IPS-18a (cell line): Measurements from ENCODE around the gene TBRG1.

ENCODE experiments used
- H3K27ac ChIP-seq: one replicate; pipeline ENCODE4 v1.5.1; 2013; ENCODE audit warnings: low read length
- H3K27me3 ChIP-seq: one replicate; pipeline ENCODE4 v1.6.1; 2013; ENCODE audit warnings: mild to moderate bottlenecking, low read length; ENCODE audit not compliant: control insufficient read depth, insufficient read depth
- H3K36me3 ChIP-seq: one replicate; pipeline ENCODE4 v1.6.1; 2013; ENCODE audit warnings: low read depth, low read length; ENCODE audit not compliant: control insufficient read depth
- H3K4me1 ChIP-seq: one replicate; pipeline ENCODE4 v1.6.1; 2013; ENCODE audit warnings: low read depth, low read length; ENCODE audit not compliant: control insufficient read depth
- H3K4me3 ChIP-seq: one replicate; pipeline ENCODE4 v1.5.1; 2013; ENCODE audit warnings: low read length
- H3K9ac ChIP-seq: one replicate; pipeline ENCODE4 v1.6.1; 2013; ENCODE audit warnings: mild to moderate bottlenecking, low read length, moderate library complexity
- H3K9me3 ChIP-seq: one replicate; pipeline ENCODE4 v1.6.1; 2013; ENCODE audit warnings: low read depth, low read length; ENCODE audit not compliant: control insufficient read depth

TBRG1 gene

DNA sequence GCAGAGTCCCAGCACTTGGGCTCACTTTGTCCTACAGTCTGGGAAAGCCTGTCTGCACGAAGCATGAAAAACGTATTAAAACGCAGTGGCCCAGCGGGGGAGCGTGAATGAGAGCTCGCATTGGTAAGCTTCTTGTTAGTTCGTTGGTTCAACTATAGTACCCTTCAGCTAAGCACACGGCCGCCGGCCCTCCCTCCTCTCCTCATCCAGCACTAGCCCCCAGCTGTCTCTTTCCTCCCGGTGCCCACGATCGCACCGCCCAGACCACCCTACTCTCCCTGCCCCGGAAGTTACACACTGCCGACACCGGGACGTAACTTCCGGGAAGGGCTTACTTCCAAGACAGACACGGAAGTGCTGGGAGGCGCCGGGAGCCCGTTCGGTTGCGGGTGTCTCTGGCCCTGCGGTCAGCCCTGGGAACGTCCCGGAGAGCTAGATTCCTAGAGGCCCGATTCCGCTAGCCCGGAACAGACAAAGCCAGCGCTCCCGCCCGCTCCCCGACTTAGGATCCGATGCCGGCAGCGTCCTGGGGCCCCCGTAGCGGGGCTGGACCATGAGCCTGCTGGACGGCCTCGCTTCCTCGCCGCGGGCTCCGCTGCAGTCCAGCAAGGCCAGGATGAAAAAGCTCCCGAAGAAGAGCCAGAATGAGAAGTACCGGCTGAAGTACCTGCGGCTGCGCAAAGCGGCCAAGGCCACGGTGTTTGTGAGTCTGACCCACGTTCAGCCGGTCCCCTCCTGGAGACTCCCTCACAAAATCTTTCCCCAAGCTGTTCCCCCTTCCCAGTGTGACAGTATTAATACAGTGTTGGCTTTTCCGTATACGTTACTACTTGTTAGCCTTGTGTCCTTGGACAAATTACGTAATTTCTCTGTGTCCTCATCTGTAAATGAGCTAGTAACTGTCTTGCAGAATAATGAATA is at the start of gene TBRG1:
TSS of gene TBRG1 (plus strand) at position 334 of the 921 bp plus-strand sequence. CDS start at position 554, 220 bp downstream.
- peak within 1 kb of the TSS; percentile 75 for H3K9ac ChIP-seq
- H3K36me3 ChIP-seq: peaks cover 24% of the 10 kb centered on the region
- peak within 1 kb of the TSS; percentile 77 for H3K4me3 ChIP-seq
- peak within 1 kb of the TSS; percentile 50 for H3K27ac ChIP-seq
- peaks cover 14% of the 10 kb centered on the region for H3K27me3 ChIP-seq
- peaks cover 6% of the 10 kb centered on the region for H3K4me1 ChIP-seq
- H3K9me3 ChIP-seq: no peaks in the 10 kb centered on the region

DNA sequence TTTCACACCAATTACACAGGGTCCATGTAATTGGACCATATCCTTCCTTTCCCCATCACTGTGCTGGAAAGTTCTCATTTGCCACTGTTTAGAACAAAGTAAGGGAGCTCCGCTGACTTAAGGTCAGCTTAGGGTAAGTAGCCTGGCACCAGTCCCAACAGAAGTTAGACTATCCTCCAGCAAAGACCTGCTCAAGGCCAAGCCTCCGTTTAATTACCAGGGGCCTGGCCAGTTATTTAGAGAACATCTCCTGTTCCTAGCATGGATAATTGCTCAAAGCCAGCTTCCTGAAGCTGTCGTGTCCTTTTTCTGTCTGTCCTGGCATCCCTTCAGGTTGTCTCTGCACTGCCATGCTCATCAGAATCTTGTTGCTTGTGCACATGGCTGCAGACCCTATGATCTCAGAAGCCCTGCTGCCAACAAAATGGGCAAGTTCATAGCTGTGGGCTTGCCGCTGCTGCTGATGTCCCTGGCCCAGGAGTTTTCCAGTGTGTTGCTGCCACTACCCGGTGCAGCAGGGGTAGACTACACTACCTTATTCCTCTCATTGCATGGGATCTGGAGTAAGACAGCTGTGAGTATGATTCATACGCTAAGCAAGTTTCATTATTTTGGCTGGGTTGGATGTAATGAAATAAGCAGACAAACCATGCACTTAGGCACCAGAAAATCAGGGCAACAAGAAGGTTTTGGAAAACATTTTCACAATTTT is 44.8 kb upstream of the TBRG1 start:
- Histone ChIP-seq H3K4me3 (no peak overlapping the region), H3K27me3 (no peaks in the 10 kb centered on the region), H3K4me1 (no peaks in the 10 kb centered on the region)

DNA sequence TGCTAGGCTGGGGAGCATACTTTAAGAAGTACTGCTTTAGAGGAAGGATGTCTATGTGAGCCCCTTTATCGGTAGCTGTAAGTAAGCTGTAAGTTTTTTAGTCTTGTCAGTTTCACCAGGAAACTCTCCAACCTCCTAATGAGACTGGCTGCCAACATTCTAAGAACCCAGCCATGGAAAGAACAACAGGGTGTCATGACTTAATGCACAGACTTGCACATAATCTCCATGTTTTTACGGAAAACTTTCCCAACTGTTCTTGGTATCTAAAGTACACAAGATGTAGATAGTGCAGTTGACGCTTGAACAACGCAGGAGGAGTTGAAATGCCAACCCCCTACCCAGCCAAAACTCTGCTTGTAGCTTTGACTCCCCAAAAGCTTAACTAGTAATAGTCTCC is 43.9 kb upstream of the TBRG1 start:
- no peaks in the 10 kb centered on the region for H3K36me3 ChIP-seq
- no peak overlapping the region for H3K4me3 ChIP-seq
- H3K27me3 ChIP-seq: no peaks in the 10 kb centered on the region
- no peaks in the 10 kb centered on the region for H3K4me1 ChIP-seq
- no peak overlapping the region for H3K27ac ChIP-seq
- H3K9me3 ChIP-seq: peaks cover 4% of the 10 kb centered on the region
- H3K9ac ChIP-seq: no peak overlapping the region

More for the DNA sequence above, 44.8 kb upstream of the TBRG1 start:
- no peaks in the 10 kb centered on the region for H3K36me3 ChIP-seq
- H3K27ac ChIP-seq: no peak overlapping the region
- no peak overlapping the region for H3K9ac ChIP-seq
- peaks cover 4% of the 10 kb centered on the region for H3K9me3 ChIP-seq

DNA sequence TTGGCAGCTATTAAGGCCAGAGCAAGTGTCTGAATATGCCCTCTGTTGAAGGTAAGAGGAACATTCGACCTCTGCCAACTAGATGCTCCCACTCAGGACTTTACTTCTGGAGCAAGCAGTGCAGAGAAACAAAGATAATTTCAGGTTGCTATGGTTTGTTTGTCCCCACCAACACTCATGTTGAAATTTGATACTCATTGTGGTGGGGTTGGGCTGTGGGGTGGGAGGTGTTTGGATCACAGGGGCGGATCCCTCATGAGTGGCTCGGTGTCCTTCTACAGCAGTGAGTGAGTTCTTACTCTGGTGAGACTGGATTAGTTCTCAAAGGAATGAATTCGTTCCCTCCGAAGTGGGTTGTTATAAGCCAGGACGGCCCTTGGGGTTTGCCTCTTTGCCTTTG is 40.8 kb upstream of the TBRG1 start:
- Histone ChIP-seq H3K9ac (no peak overlapping the region), H3K4me3 (no peak overlapping the region), H3K9me3 (no peaks in the 10 kb centered on the region), H3K27ac (no peak overlapping the region), H3K27me3 (no peaks in the 10 kb centered on the region), H3K36me3 (no peaks in the 10 kb centered on the region), H3K4me1 (no peaks in the 10 kb centered on the region)

GRCh38 chr11:124582565-124582964 is 40.1 kb upstream of the TBRG1 start:
- Histone ChIP-seq H3K27me3 (no peaks in the 10 kb centered on the region), H3K4me3 (no peak overlapping the region), H3K4me1 (no peaks in the 10 kb centered on the region)

DNA sequence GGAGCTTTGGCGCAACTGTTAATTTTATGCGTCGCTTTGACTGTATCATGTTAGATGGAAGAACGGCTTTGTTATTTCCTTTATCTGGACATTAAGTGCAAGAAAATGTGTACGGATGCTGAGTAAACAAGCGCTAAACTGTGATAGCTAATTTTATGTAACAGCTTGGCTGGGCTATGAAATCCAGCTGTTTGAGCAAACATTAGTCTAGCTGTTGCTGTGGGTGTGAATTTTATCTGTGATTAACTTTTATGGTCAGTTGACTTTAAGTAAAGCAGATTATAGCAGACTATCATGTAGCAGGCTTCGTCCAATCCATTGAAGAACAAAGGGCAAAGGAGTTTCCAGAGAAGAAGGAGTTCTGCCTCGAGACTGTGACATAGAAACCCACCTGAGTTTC is 38.9 kb upstream of the TBRG1 start:
- Histone ChIP-seq H3K27me3 (no peaks in the 10 kb centered on the region), H3K9ac (no peak overlapping the region), H3K4me1 (no peaks in the 10 kb centered on the region), H3K4me3 (no peak overlapping the region), H3K27ac (no peak overlapping the region), H3K9me3 (no peaks in the 10 kb centered on the region), H3K36me3 (no peaks in the 10 kb centered on the region)

More at GRCh38 chr11:124582565-124582964, 40.1 kb upstream of the TBRG1 start:
- Histone ChIP-seq H3K9me3 (no peaks in the 10 kb centered on the region), H3K9ac (no peak overlapping the region), H3K36me3 (no peaks in the 10 kb centered on the region), H3K27ac (no peak overlapping the region)

GRCh38 chr11:124584681-124585372 is 37.8 kb upstream of the TBRG1 start:
- H3K4me1 ChIP-seq: no peaks in the 10 kb centered on the region
- H3K36me3 ChIP-seq: no peaks in the 10 kb centered on the region
- H3K27ac ChIP-seq: no peak overlapping the region
- no peak overlapping the region for H3K4me3 ChIP-seq
- H3K27me3 ChIP-seq: no peaks in the 10 kb centered on the region
- no peaks in the 10 kb centered on the region for H3K9me3 ChIP-seq
- no peak overlapping the region for H3K9ac ChIP-seq

- H3K27me3 ChIP-seq: no peaks in the 10 kb centered on the region
- H3K4me1 ChIP-seq: no peaks in the 10 kb centered on the region
- H3K27ac ChIP-seq: no peak overlapping the region
- H3K9me3 ChIP-seq: no peaks in the 10 kb centered on the region
- no peak overlapping the region for H3K9ac ChIP-seq
- no peak overlapping the region for H3K4me3 ChIP-seq
- no peaks in the 10 kb centered on the region for H3K36me3 ChIP-seq
Measured at GRCh38 chr11:124586238-124586860, 36.3 kb upstream of the TBRG1 start.

DNA sequence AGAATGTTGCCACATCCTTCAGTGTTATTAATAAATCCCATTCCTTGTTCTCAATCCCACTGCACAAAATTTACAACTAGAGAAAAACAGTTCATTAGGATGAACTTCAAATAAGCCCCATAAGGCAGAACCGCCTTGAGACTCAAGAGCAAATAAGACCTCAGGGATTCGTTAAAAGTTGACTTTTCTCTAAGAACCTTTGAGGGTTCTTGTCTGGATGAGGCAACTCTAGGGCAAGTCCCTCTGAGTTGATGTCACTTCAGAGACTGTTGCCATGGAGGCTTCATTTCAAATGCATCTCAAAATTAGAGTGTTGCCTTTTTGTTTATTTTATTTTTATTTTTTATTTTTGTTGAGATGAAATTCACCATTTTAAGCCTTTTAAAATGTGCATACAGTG is 31.2 kb upstream of the TBRG1 start:
- H3K9me3 ChIP-seq: no peaks in the 10 kb centered on the region
- H3K27ac ChIP-seq: no peak overlapping the region
- no peaks in the 10 kb centered on the region for H3K36me3 ChIP-seq
- H3K27me3 ChIP-seq: no peaks in the 10 kb centered on the region
- H3K4me1 ChIP-seq: no peaks in the 10 kb centered on the region
- H3K9ac ChIP-seq: no peak overlapping the region
- H3K4me3 ChIP-seq: no peak overlapping the region

DNA sequence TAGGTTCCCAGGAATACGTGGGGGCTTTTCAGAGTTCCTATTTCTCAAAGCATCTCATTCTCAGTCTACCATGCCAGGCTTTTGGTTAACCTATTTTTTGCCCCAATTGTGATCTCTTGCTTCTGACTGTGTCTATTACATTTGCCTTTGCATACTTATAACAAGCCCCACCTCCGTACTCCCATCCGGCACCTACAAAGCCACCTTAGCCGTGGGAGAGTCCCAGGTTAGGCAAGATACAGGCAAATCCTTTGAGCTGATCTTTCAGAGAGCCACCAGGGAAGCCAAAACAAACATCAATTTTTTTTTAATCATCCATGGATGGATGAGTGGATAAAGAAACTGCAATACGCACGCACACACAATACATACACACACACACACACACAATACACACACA is 30.0 kb upstream of the TBRG1 start:
- no peaks in the 10 kb centered on the region for H3K27me3 ChIP-seq
- H3K36me3 ChIP-seq: no peaks in the 10 kb centered on the region

DNA sequence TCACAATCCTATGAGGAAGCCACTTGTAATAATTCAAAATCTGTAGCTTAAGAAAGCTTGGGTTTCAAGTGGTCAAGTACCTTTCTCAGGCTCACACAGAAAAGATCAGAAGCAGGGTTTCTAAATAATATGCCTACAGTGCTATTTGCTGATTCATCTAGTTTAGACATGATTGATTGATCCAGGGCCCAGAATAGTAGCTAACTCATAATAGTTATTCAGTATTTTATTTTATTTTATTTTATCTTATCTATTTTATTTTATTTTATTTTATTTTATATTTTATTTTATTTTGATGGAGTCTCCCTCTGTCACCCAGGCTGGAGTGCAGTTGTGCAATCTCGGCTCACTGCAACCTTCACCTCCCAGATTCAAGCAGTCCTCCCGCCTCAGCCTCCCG is 27.4 kb upstream of the TBRG1 start:
- no peaks in the 10 kb centered on the region for H3K4me1 ChIP-seq
- no peaks in the 10 kb centered on the region for H3K36me3 ChIP-seq
- no peaks in the 10 kb centered on the region for H3K9me3 ChIP-seq
- no peak overlapping the region for H3K9ac ChIP-seq
- H3K27ac ChIP-seq: no peak overlapping the region
- no peak overlapping the region for H3K4me3 ChIP-seq
- no peaks in the 10 kb centered on the region for H3K27me3 ChIP-seq

More for the DNA sequence above, 30.0 kb upstream of the TBRG1 start:
- Histone ChIP-seq H3K9ac (no peak overlapping the region), H3K9me3 (no peaks in the 10 kb centered on the region), H3K4me3 (no peak overlapping the region), H3K4me1 (no peaks in the 10 kb centered on the region), H3K27ac (no peak overlapping the region)
